Myocyte (in vitro differentiated cells): ENCODE data around the gene LOC128125822.
A peak's percentile ranks its signal among the peaks of the same experiment; 100 is the strongest.
"Not testable (repeated sequence)": the region's sequence is repeated elsewhere in the genome, so short reads cannot be mapped to it uniquely, and the experiment has no call there.

Source experiments
- DNase-seq: peaks from one replicate; pipeline ENCODE4 v3.0.0-alpha.2; 2012; ENCODE audit warnings: low read depth

The LOC128125822 gene

GRCh38 chr6:63572044-63572746, at the start of gene LOC128125822, which contains the start of gene PTP4A1:
Gene LOC128125822 (plus strand): TSS chr6:63572480.
Gene PTP4A1 (plus strand): TSS chr6:63572480. CDS start chr6:63576881, 4,401 bp downstream.
- peak; percentile 98 for DNase-seq

- DNase-seq: not testable (repeated sequence)
Measured at GRCh38 chr6:63522911-63523287, 49.4 kb upstream of the LOC128125822 start.

GRCh38 chr6:63523630-63524029, 48.6 kb upstream of the LOC128125822 start:
- no peak for DNase-seq

GRCh38 chr6:63525186-63525878, 46.9 kb upstream of the LOC128125822 start:
- DNase-seq: no peak

GRCh38 chr6:63526931-63527330, 45.3 kb upstream of the LOC128125822 start:
- DNase-seq: no peak

GRCh38 chr6:63527658-63528514, 44.4 kb upstream of the LOC128125822 start:
- peak; percentile 89 for DNase-seq

GRCh38 chr6:63529498-63529897, 42.8 kb upstream of the LOC128125822 start:
- DNase-seq: no peak

- DNase-seq: no peak
Measured at GRCh38 chr6:63530182-63530581, 42.1 kb upstream of the LOC128125822 start.

- no peak for DNase-seq
Measured at GRCh38 chr6:63530991-63531390, 41.3 kb upstream of the LOC128125822 start.

- no peak for DNase-seq
Measured at GRCh38 chr6:63533026-63533425, 39.3 kb upstream of the LOC128125822 start.

GRCh38 chr6:63533952-63534351, 38.3 kb upstream of the LOC128125822 start:
- no peak for DNase-seq

GRCh38 chr6:63537201-63537958, 34.9 kb upstream of the LOC128125822 start:
- no peak for DNase-seq

GRCh38 chr6:63537959-63538300, 34.4 kb upstream of the LOC128125822 start:
- DNase-seq: no peak

- DNase-seq: no peak
Measured at GRCh38 chr6:63538550-63538949, 33.7 kb upstream of the LOC128125822 start.

- DNase-seq: no peak
Measured at GRCh38 chr6:63543001-63543400, 29.3 kb upstream of the LOC128125822 start.

- DNase-seq: no peak
Measured at GRCh38 chr6:63543982-63544381, 28.3 kb upstream of the LOC128125822 start.

- DNase-seq: no peak
Measured at GRCh38 chr6:63546236-63546635, 26.0 kb upstream of the LOC128125822 start.

- DNase-seq: no peak
Measured at GRCh38 chr6:63546697-63547096, 25.6 kb upstream of the LOC128125822 start.

GRCh38 chr6:63549076-63549475, 23.2 kb upstream of the LOC128125822 start:
- DNase-seq: no peak

- peak; percentile 67 for DNase-seq
Measured at GRCh38 chr6:63553208-63553607, 19.1 kb upstream of the LOC128125822 start.

GRCh38 chr6:63553900-63554299, 18.4 kb upstream of the LOC128125822 start:
- DNase-seq: no peak
